Loucy (cell line): Measurements from ENCODE around the gene HSH2D.

Experiments
- H2AFZ ChIP-seq: fragments of 200-600 bp; sonication (generic); 2 replicates; pipeline ENCODE4 v1.6.0; 2016; ENCODE audit warnings: antibody characterized with exemption, mild to moderate bottlenecking, low read length, moderate library complexity
- H3F3A ChIP-seq: fragments of 200-600 bp; 2 replicates; pipeline ENCODE4 v1.6.0; 2016; ENCODE audit warnings: antibody characterized with exemption, low read depth, mild to moderate bottlenecking
- H3K27me3 ChIP-seq: fragments of 200-600 bp; sonication (generic); 2 replicates; pipeline ENCODE4 v1.6.1; 2014; ENCODE audit warnings: low read length, mild to moderate bottlenecking; ENCODE audit not compliant: insufficient read depth, poor library complexity, severe bottlenecking
- H3K36me3 ChIP-seq: fragments of 200-600 bp; sonication (generic); 2 replicates; pipeline ENCODE4 v1.6.1; 2016; ENCODE audit warnings: low read length; ENCODE audit not compliant: insufficient read depth
- H3K4me1 ChIP-seq: fragments of 200-600 bp; sonication (generic); 2 replicates; pipeline ENCODE4 v1.5.1; 2014; ENCODE audit warnings: low read length, mild to moderate bottlenecking; ENCODE audit not compliant: insufficient read depth, poor library complexity, severe bottlenecking
- H3K4me2 ChIP-seq: fragments of 200-600 bp; sonication (generic); 2 replicates; pipeline ENCODE4 v1.6.0; 2014; ENCODE audit warnings: antibody characterized with exemption, low read length, low read depth, mild to moderate bottlenecking; ENCODE audit not compliant: poor library complexity, severe bottlenecking
- H3K4me3 ChIP-seq: fragments of 200-600 bp; sonication (generic); 2 replicates; pipeline ENCODE4 v1.5.1; 2014; ENCODE audit warnings: low read length, mild to moderate bottlenecking, mixed read lengths; ENCODE audit not compliant: poor library complexity, severe bottlenecking
- H3K79me2 ChIP-seq: fragments of 200-600 bp; sonication (generic); 2 replicates; pipeline ENCODE4 v1.6.1; 2014; ENCODE audit warnings: low read length; ENCODE audit not compliant: insufficient read depth
- H3K9ac ChIP-seq: fragments of 200-600 bp; sonication (generic); 2 replicates; pipeline ENCODE4 v1.6.0; 2014; ENCODE audit warnings: mild to moderate bottlenecking, low read depth, low read length, moderate library complexity; ENCODE audit not compliant: poor library complexity, severe bottlenecking
- H3K9me2 ChIP-seq: fragments of 200-600 bp; sonication (generic); replicated peaks from 2 replicates; pipeline ENCODE4 v1.6.1; 2016; ENCODE audit warnings: low read depth, low read length, mixed read lengths
- H3K9me3 ChIP-seq: fragments of 200-600 bp; sonication (generic); 2 replicates; pipeline ENCODE4 v1.6.1; 2014; ENCODE audit warnings: mild to moderate bottlenecking, antibody characterized with exemption, low read length, low read depth; ENCODE audit not compliant: insufficient read depth
- H4K20me1 ChIP-seq: fragments of 200-600 bp; sonication (generic); 2 replicates; pipeline ENCODE4 v1.6.0; 2014; ENCODE audit warnings: antibody characterized with exemption, low read length, mild to moderate bottlenecking; ENCODE audit not compliant: insufficient read depth, poor library complexity, severe bottlenecking
- EZH2phosphoT487 ChIP-seq: fragments of 200-600 bp; IDR thresholded peaks from 2 replicates; pipeline ENCODE4 v1.6.1; 2018; ENCODE audit warnings: antibody characterized with exemption, mild to moderate bottlenecking, moderate library complexity, borderline replicate concordance
- TF ChIP-seq, protein P1 (sequence below): fragments of 200-600 bp; sonication (generic); conservative IDR thresholded peaks from 2 replicates; pipeline ENCODE4 v1.5.1; 2014; ENCODE audit warnings: mild to moderate bottlenecking, antibody characterized with exemption, low read length

HSH2D gene

DNA sequence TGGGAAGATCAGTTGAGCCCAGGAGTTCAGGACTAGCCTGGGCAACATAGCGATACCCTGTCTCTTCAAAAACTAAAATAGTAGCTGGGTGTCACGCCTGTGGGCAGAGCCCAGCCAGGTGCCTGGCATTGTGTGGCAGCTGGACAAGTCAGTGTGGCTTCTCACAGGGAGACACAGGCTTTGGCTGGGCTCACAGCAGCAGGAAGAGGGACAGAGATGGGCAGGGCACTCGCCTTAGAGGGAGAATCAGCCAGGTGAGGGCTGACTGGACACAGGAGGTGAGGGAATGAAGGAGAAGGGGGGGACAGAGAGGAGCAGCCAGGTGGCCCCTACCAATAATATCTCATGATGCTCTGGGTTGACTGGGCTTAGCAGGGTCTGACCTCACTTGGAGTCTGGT is 45.0 kb downstream of the HSH2D start:
- H3K36me3 ChIP-seq = peaks cover 33% of the 10 kb centered on the region; the same call in 1 of the 2 replicates
- H3K9ac ChIP-seq = peak overlapping the region; percentile 27
- peaks cover 27% of the 10 kb centered on the region for H3K4me1 ChIP-seq
- H4K20me1 ChIP-seq = peaks cover 22% of the 10 kb centered on the region
- peak overlapping the region; percentile 56 for H3K4me2 ChIP-seq
- peak overlapping the region; percentile 21 for H3K4me3 ChIP-seq
- H2AFZ ChIP-seq = no peak overlapping the region
- peaks cover 50% of the 10 kb centered on the region for H3K79me2 ChIP-seq
- no peaks in the 10 kb centered on the region for H3F3A ChIP-seq
- no peaks in the 10 kb centered on the region for H3K9me2 ChIP-seq
- TF ChIP-seq, protein P1, sequence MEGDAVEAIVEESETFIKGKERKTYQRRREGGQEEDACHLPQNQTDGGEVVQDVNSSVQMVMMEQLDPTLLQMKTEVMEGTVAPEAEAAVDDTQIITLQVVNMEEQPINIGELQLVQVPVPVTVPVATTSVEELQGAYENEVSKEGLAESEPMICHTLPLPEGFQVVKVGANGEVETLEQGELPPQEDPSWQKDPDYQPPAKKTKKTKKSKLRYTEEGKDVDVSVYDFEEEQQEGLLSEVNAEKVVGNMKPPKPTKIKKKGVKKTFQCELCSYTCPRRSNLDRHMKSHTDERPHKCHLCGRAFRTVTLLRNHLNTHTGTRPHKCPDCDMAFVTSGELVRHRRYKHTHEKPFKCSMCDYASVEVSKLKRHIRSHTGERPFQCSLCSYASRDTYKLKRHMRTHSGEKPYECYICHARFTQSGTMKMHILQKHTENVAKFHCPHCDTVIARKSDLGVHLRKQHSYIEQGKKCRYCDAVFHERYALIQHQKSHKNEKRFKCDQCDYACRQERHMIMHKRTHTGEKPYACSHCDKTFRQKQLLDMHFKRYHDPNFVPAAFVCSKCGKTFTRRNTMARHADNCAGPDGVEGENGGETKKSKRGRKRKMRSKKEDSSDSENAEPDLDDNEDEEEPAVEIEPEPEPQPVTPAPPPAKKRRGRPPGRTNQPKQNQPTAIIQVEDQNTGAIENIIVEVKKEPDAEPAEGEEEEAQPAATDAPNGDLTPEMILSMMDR = no peak
- TF ChIP-seq EZH2phosphoT487 = no peak
- H3K27me3 ChIP-seq = no peaks in the 10 kb centered on the region
- no peaks in the 10 kb centered on the region for H3K9me3 ChIP-seq

DNA sequence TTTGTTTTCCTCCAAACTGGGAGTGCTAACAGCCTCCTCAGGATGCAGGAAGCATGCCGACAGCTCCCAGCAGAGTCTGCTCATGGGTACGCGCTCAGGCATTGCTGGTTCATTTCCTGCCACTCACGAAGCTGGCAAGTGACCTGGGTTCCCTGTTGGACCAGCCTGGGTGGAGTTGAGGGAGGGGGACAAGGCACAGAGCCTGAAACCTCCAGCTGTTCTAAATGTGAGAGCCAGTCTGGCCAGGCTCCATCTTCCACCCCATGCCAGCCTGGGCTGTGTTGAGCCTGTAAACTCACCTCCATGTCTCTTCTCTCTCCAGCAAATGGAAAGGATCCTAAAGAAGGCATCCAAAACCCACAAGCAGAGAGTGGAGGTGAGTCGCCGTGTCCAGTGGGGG is 46.7 kb downstream of the HSH2D start:
- H3K79me2 ChIP-seq = peaks cover 50% of the 10 kb centered on the region
- H3K27me3 ChIP-seq = no peaks in the 10 kb centered on the region
- no peaks in the 10 kb centered on the region for H3K9me3 ChIP-seq
- TF ChIP-seq, protein P1 = no peak
- TF ChIP-seq EZH2phosphoT487 = no peak
- peaks cover 33% of the 10 kb centered on the region; the same call in 1 of the 2 replicates for H3K36me3 ChIP-seq
- H3K4me1 ChIP-seq = peaks cover 21% of the 10 kb centered on the region
- no peak overlapping the region for H3K4me2 ChIP-seq
- H3F3A ChIP-seq = no peaks in the 10 kb centered on the region
- H3K9me2 ChIP-seq = no peaks in the 10 kb centered on the region
- H3K4me3 ChIP-seq = no peak overlapping the region
- peaks cover 22% of the 10 kb centered on the region for H4K20me1 ChIP-seq
- no peak overlapping the region for H3K9ac ChIP-seq
- no peak overlapping the region for H2AFZ ChIP-seq

DNA sequence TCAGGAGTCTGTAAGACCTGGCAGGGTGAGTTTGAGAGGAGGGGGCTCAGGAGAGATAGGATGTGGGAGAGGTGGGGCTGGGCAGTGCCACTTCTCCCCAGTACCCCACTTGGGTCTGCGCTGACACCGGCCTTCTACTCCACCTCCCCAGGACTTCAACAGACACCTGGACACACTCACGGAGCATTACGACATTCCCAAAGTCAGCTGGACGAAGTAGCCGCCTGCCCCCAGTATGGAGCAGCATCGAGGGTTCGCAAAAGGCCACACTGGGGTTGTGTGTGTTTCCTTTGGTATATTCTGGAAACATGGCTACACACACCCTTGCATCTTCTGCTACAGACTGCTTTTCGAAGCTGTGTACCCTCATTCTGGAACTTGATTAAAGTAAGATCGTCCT is 47.3 kb downstream of the HSH2D start:
- peaks cover 45% of the 10 kb centered on the region for H3K79me2 ChIP-seq
- peaks cover 33% of the 10 kb centered on the region; the same call in 1 of the 2 replicates for H3K36me3 ChIP-seq
- H3K4me1 ChIP-seq = peaks cover 20% of the 10 kb centered on the region
- no peaks in the 10 kb centered on the region for H3K9me2 ChIP-seq
- no peaks in the 10 kb centered on the region for H3K27me3 ChIP-seq
- H3K4me2 ChIP-seq = no peak overlapping the region
- peaks cover 22% of the 10 kb centered on the region for H4K20me1 ChIP-seq
- TF ChIP-seq, protein P1 = no peak
- no peak for TF ChIP-seq EZH2phosphoT487
- no peaks in the 10 kb centered on the region for H3K9me3 ChIP-seq
- H2AFZ ChIP-seq = no peak overlapping the region
- no peak overlapping the region for H3K4me3 ChIP-seq
- no peaks in the 10 kb centered on the region for H3F3A ChIP-seq
- no peak overlapping the region for H3K9ac ChIP-seq
